OCI-LY7 (cell line): Measurements from ENCODE around the gene TPT1.

Experiments
- EZH2phosphoT487 ChIP-seq: fragments of 200-600 bp; sonication (generic); IDR thresholded peaks from 2 replicates; pipeline ENCODE4 v1.6.1; 2018; ENCODE audit warnings: low read depth, borderline replicate concordance, mild to moderate bottlenecking, mixed run types, antibody characterized with exemption, low read length, moderate library complexity, mixed read lengths
- TF ChIP-seq, protein P1 (sequence below): fragments of 200-600 bp; sonication (generic); conservative IDR thresholded peaks from 2 replicates; pipeline ENCODE4 v1.5.1; 2014; ENCODE audit warnings: mild to moderate bottlenecking, antibody characterized with exemption, low read length, moderate library complexity, mixed read lengths

DNA sequence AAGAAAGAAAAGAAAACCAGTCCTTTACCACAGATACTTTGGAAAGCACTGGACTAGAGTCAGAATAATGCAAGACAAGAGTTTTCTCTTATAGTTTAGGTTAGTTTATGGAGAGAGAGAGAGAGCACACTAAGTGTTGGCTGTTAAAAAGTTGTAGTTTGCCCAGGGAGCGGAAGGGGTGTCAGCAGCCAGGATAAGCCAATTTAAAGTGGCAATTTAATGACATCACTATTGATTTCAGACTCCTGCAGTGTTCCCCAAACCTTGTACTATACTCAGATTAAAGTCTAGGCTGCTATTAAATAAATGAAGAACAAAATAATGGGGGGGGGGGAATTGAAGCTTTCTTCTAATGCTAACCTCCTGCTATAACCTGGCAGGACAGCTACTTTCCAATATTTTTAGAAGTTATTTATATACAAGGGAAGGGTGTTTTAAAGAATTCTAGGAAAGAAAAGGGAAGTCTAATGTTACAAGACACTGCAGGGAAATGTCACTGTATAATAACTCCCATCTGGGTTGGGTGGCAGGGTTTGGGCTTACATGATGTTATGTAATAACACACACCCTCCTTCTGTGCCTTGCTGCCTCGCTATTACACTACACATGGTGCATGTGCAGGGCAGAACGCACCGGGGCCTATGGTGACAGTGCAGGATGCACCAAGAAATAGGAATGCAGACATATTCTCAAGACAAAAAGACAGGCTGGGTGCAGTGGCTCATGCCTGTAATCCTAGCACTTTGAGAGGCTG lies 19.9 kb downstream of the TPT1 start:
- TF ChIP-seq, protein P1, sequence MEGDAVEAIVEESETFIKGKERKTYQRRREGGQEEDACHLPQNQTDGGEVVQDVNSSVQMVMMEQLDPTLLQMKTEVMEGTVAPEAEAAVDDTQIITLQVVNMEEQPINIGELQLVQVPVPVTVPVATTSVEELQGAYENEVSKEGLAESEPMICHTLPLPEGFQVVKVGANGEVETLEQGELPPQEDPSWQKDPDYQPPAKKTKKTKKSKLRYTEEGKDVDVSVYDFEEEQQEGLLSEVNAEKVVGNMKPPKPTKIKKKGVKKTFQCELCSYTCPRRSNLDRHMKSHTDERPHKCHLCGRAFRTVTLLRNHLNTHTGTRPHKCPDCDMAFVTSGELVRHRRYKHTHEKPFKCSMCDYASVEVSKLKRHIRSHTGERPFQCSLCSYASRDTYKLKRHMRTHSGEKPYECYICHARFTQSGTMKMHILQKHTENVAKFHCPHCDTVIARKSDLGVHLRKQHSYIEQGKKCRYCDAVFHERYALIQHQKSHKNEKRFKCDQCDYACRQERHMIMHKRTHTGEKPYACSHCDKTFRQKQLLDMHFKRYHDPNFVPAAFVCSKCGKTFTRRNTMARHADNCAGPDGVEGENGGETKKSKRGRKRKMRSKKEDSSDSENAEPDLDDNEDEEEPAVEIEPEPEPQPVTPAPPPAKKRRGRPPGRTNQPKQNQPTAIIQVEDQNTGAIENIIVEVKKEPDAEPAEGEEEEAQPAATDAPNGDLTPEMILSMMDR: no peak
- TF ChIP-seq EZH2phosphoT487: no peak
